NCI-H524 (cell line): ENCODE data around the gene PITPNC1.
A peak's percentile ranks its signal among the peaks of the same experiment; 100 is the strongest.
"Not testable (repeated sequence)": the region's sequence is repeated elsewhere in the genome, so short reads cannot be mapped to it uniquely, and the experiment has no call there.

Experiments
- DNase-seq, 2 experiments: peaks; one replicate each; lab custom pipeline; 2025; lab: John Stamatoyannopoulos, UW

PITPNC1 gene

GRCh38 chr17:67578142-67578457 lies 201.0 kb downstream of the PITPNC1 start:
- DNase-seq = no peak

GRCh38 chr17:67578679-67579405 lies 201.8 kb downstream of the PITPNC1 start:
- not testable (repeated sequence) for DNase-seq

GRCh38 chr17:67582673-67583081 lies 205.6 kb downstream of the PITPNC1 start:
- no peak for DNase-seq

- peak; percentile 24 to 55 for DNase-seq
Measured at GRCh38 chr17:67585077-67585602, 208.1 kb downstream of the PITPNC1 start.

GRCh38 chr17:67588326-67588725 lies 211.2 kb downstream of the PITPNC1 start:
- no peak for DNase-seq

GRCh38 chr17:67594115-67594880 lies 217.2 kb downstream of the PITPNC1 start:
- DNase-seq = peak; percentile 48 to 72

- no peak for DNase-seq
Measured at GRCh38 chr17:67600408-67600807, 223.3 kb downstream of the PITPNC1 start.

GRCh38 chr17:67601897-67602296 lies 224.8 kb downstream of the PITPNC1 start:
- DNase-seq = no peak

- DNase-seq = no peak
Measured at GRCh38 chr17:67602444-67602843, 225.4 kb downstream of the PITPNC1 start.

- DNase-seq = peak in 1 of 2 experiments; percentile 71
Measured at GRCh38 chr17:67602974-67603373, 225.9 kb downstream of the PITPNC1 start.

GRCh38 chr17:67605256-67605912 lies 228.3 kb downstream of the PITPNC1 start:
- no peak for DNase-seq

GRCh38 chr17:67606471-67606870 lies 229.4 kb downstream of the PITPNC1 start:
- DNase-seq = peak in 1 of 2 experiments; percentile 32

GRCh38 chr17:67606896-67607604 lies 230.0 kb downstream of the PITPNC1 start:
- peak in 1 of 2 experiments; percentile 22 for DNase-seq

- DNase-seq = no peak
Measured at GRCh38 chr17:67610061-67610460, 233.0 kb downstream of the PITPNC1 start.

GRCh38 chr17:67613961-67614360 lies 236.9 kb downstream of the PITPNC1 start:
- DNase-seq = peak in 1 of 2 experiments; percentile 24

- DNase-seq = peak; percentile 69 to 91
Measured at GRCh38 chr17:67615011-67615561, 238.0 kb downstream of the PITPNC1 start.

GRCh38 chr17:67615736-67616135 lies 238.7 kb downstream of the PITPNC1 start:
- DNase-seq = no peak

GRCh38 chr17:67617304-67617899 lies 240.3 kb downstream of the PITPNC1 start:
- DNase-seq = no peak

GRCh38 chr17:67619555-67619954 lies 242.5 kb downstream of the PITPNC1 start:
- DNase-seq = peak; percentile 79 to 85

- no peak for DNase-seq
Measured at GRCh38 chr17:67620088-67620487, 243.0 kb downstream of the PITPNC1 start.

- peak; percentile 29 to 66 for DNase-seq
Measured at GRCh38 chr17:67620636-67621035, 243.6 kb downstream of the PITPNC1 start.
